Tibial artery (tissue), 4 donors: Measurements from ENCODE around the gene UNC13C.

Source experiments
- DNase-seq, 2 donors: peaks; one replicate each; pipeline ENCODE4 v3.0.0-alpha.2; 2019
- H3K27ac ChIP-seq, 2 donors: fragments of 200-600 bp; sonication (generic) in 1 of 2; 1 replicate in 1 of 2; 2 replicates in 1 of 2; pipeline ENCODE4 v1.5.1; 2018 to 2019; ENCODE audit warnings: mild to moderate bottlenecking in 1 of 2
- H3K27me3 ChIP-seq, 2 donors: fragments of 200-600 bp; sonication (generic) in 1 of 2; one replicate each; pipeline versions ENCODE4 v1.5.1 to v1.6.0; 2016 to 2019
- H3K36me3 ChIP-seq, 3 donors: fragments of 200-600 bp; sonication (generic) in 2 of 3; one replicate each; pipeline ENCODE4 v1.5.1; 2016 to 2019; ENCODE audit warnings: mild to moderate bottlenecking in 2 of 3
- H3K4me1 ChIP-seq, 4 donors: fragments of 200-600 bp; sonication (generic) in 2 of 4; 1 replicate in 3 of 4; 2 replicates in 1 of 4; pipeline ENCODE4 v1.5.1; 2016 to 2019
- H3K4me3 ChIP-seq, 2 donors: fragments of 200-600 bp; sonication (generic) in 1 of 2; 1 replicate in 1 of 2; 2 replicates in 1 of 2; pipeline ENCODE4 v1.5.1; 2018 to 2019; ENCODE audit warnings: mild to moderate bottlenecking in 2 of 2
- H3K9me3 ChIP-seq, 3 donors: fragments of 200-600 bp; sonication (generic) in 1 of 3; one replicate each; pipeline ENCODE4 v1.5.1; 2016 to 2019
- CTCF ChIP-seq, 2 experiments: fragments of 200-600 bp in 1 of 2; fragments of 450-650 bp in 1 of 2; IDR thresholded peaks; one replicate each; pipeline ENCODE4 v1.5.1; 2017 to 2019; ENCODE audit warnings: antibody characterized with exemption in 2 of 2, mild to moderate bottlenecking in 1 of 2, moderate library complexity in 1 of 2
- intact Hi-C: fragments of 100-400 bp; cut with DNase I; formaldehyde crosslinking; loops from one replicate; pipeline ENCODE4 v1.15.0; 2023; ENCODE audit warnings: low total_unique reads

The UNC13C gene

GRCh38 chr15:54579855-54580254, 601.6 kb downstream of the UNC13C start:
- no peak for TF ChIP-seq CTCF (IDR thresholded peaks at IDR 0.05)
- intact Hi-C loops = no loop called here

GRCh38 chr15:54580643-54581042, 602.4 kb downstream of the UNC13C start:
- no peak for TF ChIP-seq CTCF (IDR thresholded peaks at IDR 0.05)
- peaks cover 0 to 9% (median 0%) of the 10 kb centered on the region in 3 donors for H3K9me3 ChIP-seq
- no peak overlapping the region for H3K4me3 ChIP-seq
- H3K27me3 ChIP-seq = no peaks in the 10 kb centered on the region
- intact Hi-C loops = no loop called here
- DNase-seq = no peak
- H3K27ac ChIP-seq = no peak overlapping the region
- H3K36me3 ChIP-seq = no peaks in the 10 kb centered on the region
- H3K4me1 ChIP-seq = peaks cover 0 to 4% (median 0%) of the 10 kb centered on the region in 4 donors

More at GRCh38 chr15:54579855-54580254, 601.6 kb downstream of the UNC13C start:
- Histone ChIP-seq H3K9me3 (peaks cover 0 to 9% (median 0%) of the 10 kb centered on the region in 3 donors), H3K27me3 (no peaks in the 10 kb centered on the region), H3K4me1 (peaks cover 0 to 4% (median 0%) of the 10 kb centered on the region in 4 donors), H3K27ac (no peak overlapping the region), H3K4me3 (no peak overlapping the region), H3K36me3 (no peaks in the 10 kb centered on the region)
- DNase-seq = no peak

GRCh38 chr15:54582863-54583643, 604.8 kb downstream of the UNC13C start:
- no peak overlapping the region for H3K27ac ChIP-seq
- intact Hi-C loops = no loop called here
- no peak overlapping the region for H3K4me3 ChIP-seq
- H3K36me3 ChIP-seq = no peaks in the 10 kb centered on the region
- DNase-seq = no peak
- TF ChIP-seq CTCF (IDR thresholded peaks at IDR 0.05) = no peak
- H3K4me1 ChIP-seq = no peaks in the 10 kb centered on the region
- peaks cover 0 to 9% (median 0%) of the 10 kb centered on the region in 3 donors for H3K9me3 ChIP-seq
- H3K27me3 ChIP-seq = no peaks in the 10 kb centered on the region

- intact Hi-C loops = no loop called here
- no peaks in the 10 kb centered on the region for H3K36me3 ChIP-seq
- no peaks in the 10 kb centered on the region for H3K27me3 ChIP-seq
- H3K27ac ChIP-seq = no peak overlapping the region
- TF ChIP-seq CTCF (IDR thresholded peaks at IDR 0.05) = no peak
- peaks cover 0 to 9% (median 0%) of the 10 kb centered on the region in 3 donors for H3K9me3 ChIP-seq
- no peaks in the 10 kb centered on the region for H3K4me1 ChIP-seq
- DNase-seq = no peak
- no peak overlapping the region for H3K4me3 ChIP-seq
Observed at GRCh38 chr15:54585063-54585462, 606.8 kb downstream of the UNC13C start.

GRCh38 chr15:54594115-54594514, 615.9 kb downstream of the UNC13C start:
- intact Hi-C loops = no loop called here
- DNase-seq = no peak
- H3K36me3 ChIP-seq = no peaks in the 10 kb centered on the region
- H3K4me3 ChIP-seq = no peak overlapping the region
- H3K27ac ChIP-seq = no peak overlapping the region
- no peak for TF ChIP-seq CTCF (IDR thresholded peaks at IDR 0.05)
- no peaks in the 10 kb centered on the region for H3K27me3 ChIP-seq
- no peaks in the 10 kb centered on the region for H3K9me3 ChIP-seq
- H3K4me1 ChIP-seq = no peaks in the 10 kb centered on the region
